ENCODE results near the gene DIS3L2. TPM values are rescaled to one million over a fixed set of nuclear protein-coding genes. Genes with fewer than 3 reads are reported as not detected.

Gene DIS3L2
- total RNA-seq, 1 experiment from 2014 or later: 39.1 TPM

DNA sequence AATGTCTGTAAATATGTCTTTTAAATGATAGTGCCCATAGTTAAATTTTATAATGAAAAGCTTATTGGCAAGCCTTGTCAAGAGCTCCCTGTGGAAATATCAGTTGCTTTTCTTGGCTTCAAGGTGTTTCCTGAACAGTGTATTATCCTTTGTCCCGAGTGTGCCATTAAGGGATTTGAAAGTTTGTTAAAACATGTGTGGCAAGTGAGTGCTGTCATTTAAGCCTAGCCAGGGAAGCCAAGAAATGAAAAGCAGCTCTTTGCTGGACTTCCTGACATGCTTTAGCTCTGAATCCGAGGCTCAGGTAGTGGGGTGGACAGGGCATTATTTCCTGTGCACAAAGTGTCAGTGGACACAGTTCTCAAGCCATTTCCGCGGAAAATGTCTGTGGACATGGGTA is 111.5 kb downstream of the DIS3L2 start:
- no TSS peak for BruUV-seq (replicated peaks)
- TF ChIP-seq, protein P1, sequence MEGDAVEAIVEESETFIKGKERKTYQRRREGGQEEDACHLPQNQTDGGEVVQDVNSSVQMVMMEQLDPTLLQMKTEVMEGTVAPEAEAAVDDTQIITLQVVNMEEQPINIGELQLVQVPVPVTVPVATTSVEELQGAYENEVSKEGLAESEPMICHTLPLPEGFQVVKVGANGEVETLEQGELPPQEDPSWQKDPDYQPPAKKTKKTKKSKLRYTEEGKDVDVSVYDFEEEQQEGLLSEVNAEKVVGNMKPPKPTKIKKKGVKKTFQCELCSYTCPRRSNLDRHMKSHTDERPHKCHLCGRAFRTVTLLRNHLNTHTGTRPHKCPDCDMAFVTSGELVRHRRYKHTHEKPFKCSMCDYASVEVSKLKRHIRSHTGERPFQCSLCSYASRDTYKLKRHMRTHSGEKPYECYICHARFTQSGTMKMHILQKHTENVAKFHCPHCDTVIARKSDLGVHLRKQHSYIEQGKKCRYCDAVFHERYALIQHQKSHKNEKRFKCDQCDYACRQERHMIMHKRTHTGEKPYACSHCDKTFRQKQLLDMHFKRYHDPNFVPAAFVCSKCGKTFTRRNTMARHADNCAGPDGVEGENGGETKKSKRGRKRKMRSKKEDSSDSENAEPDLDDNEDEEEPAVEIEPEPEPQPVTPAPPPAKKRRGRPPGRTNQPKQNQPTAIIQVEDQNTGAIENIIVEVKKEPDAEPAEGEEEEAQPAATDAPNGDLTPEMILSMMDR (conservative IDR thresholded peaks at IDR 0.05): no peak
- TF ChIP-seq EZH2 (IDR thresholded peaks at IDR 0.05; ENCODE audit: low read depth): no peak
- peaks cover 13% of the 10 kb centered on the region for H3K4me1 ChIP-seq (replicated peaks; ENCODE audit: insufficient read depth)
- no peak overlapping the region for H2AFZ ChIP-seq
- CTCF ChIA-PET: no interaction called here
- H3K27ac ChIP-seq: no peak overlapping the region
- no peaks in the 10 kb centered on the region; the same call in 1 of the 2 replicates for H3K79me2 ChIP-seq (ENCODE audit: low read depth)
- H3K4me2 ChIP-seq: no peak overlapping the region
- H3K9me2 ChIP-seq (ENCODE audit: insufficient read depth): no peaks in the 10 kb centered on the region
- intact Hi-C loops (cut with micrococcal nuclease; ENCODE audit: unreplicated experiment): no loop called here
- no peak overlapping the region for H3K4me3 ChIP-seq
- H3K27me3 ChIP-seq (ENCODE audit: insufficient read depth, low read depth): no peaks in the 10 kb centered on the region
- H3K36me3 ChIP-seq (ENCODE audit: low read depth): no peaks in the 10 kb centered on the region
- no peaks in the 10 kb centered on the region for H3K9me3 ChIP-seq (ENCODE audit: insufficient read depth, low read depth)
- peaks cover 4% of the 10 kb centered on the region; the same call in 1 of the 2 replicates for H3F3A ChIP-seq (ENCODE audit: insufficient read depth, low read depth)
- no peak for DNase-seq
- POLR2A ChIA-PET (ENCODE audit: unreplicated experiment): no interaction called here
- H4K20me1 ChIP-seq (ENCODE audit: insufficient read depth): no peaks in the 10 kb centered on the region; the same call in 1 of the 2 replicates

DNA sequence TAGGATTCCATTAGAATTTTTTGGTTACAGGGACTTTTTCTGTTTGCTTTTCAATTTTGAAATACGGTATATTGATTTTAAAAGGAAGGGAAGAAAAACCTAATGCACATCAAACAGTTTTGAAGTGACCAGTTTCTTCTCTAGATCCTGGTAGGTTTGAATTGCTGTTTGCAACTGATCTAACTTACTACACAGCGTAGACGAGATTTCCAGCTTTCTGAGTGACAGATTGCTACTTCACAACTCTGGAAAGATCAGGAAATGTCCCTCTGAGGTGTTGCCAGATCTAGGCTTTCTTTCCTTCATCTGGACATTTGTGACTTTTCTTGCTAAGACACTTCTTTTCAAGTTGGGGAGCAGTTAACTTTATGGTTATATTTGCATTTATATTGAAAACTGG is 112.2 kb downstream of the DIS3L2 start:
- BruUV-seq (replicated peaks): no TSS peak
- Histone ChIP-seq H3F3A (ENCODE audit: insufficient read depth, low read depth) (peaks cover 4% of the 10 kb centered on the region; the same call in 1 of the 2 replicates), H3K4me1 (replicated peaks; ENCODE audit: insufficient read depth) (peaks cover 13% of the 10 kb centered on the region), H3K4me3 (no peak overlapping the region), H3K27me3 (ENCODE audit: insufficient read depth, low read depth) (no peaks in the 10 kb centered on the region), H3K27ac (no peak overlapping the region), H3K79me2 (ENCODE audit: low read depth) (no peaks in the 10 kb centered on the region; the same call in 1 of the 2 replicates), H3K4me2 (no peak overlapping the region), H2AFZ (no peak overlapping the region), H3K9me3 (ENCODE audit: insufficient read depth, low read depth) (no peaks in the 10 kb centered on the region), H4K20me1 (ENCODE audit: insufficient read depth) (no peaks in the 10 kb centered on the region; the same call in 1 of the 2 replicates), H3K9me2 (ENCODE audit: insufficient read depth) (no peaks in the 10 kb centered on the region), H3K36me3 (ENCODE audit: low read depth) (no peaks in the 10 kb centered on the region)
- TF ChIP-seq, protein P1 (conservative IDR thresholded peaks at IDR 0.05): no peak
- TF ChIP-seq EZH2 (IDR thresholded peaks at IDR 0.05; ENCODE audit: low read depth): no peak
- no peak for DNase-seq
- ChIA-PET POLR2A (ENCODE audit: unreplicated experiment) (interaction anchor here (0.7 kb wide), 1 partner anchor 592 kb away, joined by 4 read pairs; no protein-coding TSS in a partner anchor), CTCF (interaction anchor here (0.6 kb wide), 1 partner anchor 534 kb away, joined by 3 read pairs; no protein-coding TSS in a partner anchor)
- intact Hi-C loops (cut with micrococcal nuclease; ENCODE audit: unreplicated experiment): no loop called here

- peaks cover 13% of the 10 kb centered on the region for H3K4me1 ChIP-seq (replicated peaks; ENCODE audit: insufficient read depth)
- H4K20me1 ChIP-seq (ENCODE audit: insufficient read depth): no peaks in the 10 kb centered on the region; the same call in 1 of the 2 replicates
- H3K27ac ChIP-seq: no peak overlapping the region
- DNase-seq: no peak
- no peaks in the 10 kb centered on the region; the same call in 1 of the 2 replicates for H3K79me2 ChIP-seq (ENCODE audit: low read depth)
- no TSS peak for BruUV-seq (replicated peaks)
- no peak for TF ChIP-seq EZH2 (IDR thresholded peaks at IDR 0.05; ENCODE audit: low read depth)
- TF ChIP-seq, protein P1 (conservative IDR thresholded peaks at IDR 0.05): no peak
- H3K9me3 ChIP-seq (ENCODE audit: insufficient read depth, low read depth): no peaks in the 10 kb centered on the region
- POLR2A ChIA-PET (ENCODE audit: unreplicated experiment): no interaction called here
- no peaks in the 10 kb centered on the region for H3K27me3 ChIP-seq (ENCODE audit: insufficient read depth, low read depth)
- peaks cover 4% of the 10 kb centered on the region; the same call in 1 of the 2 replicates for H3F3A ChIP-seq (ENCODE audit: insufficient read depth, low read depth)
- H3K4me3 ChIP-seq: no peak overlapping the region
- no peaks in the 10 kb centered on the region for H3K36me3 ChIP-seq (ENCODE audit: low read depth)
- intact Hi-C loops (cut with micrococcal nuclease; ENCODE audit: unreplicated experiment): no loop called here
- CTCF ChIA-PET: no interaction called here
- no peak overlapping the region for H3K4me2 ChIP-seq
- no peaks in the 10 kb centered on the region for H3K9me2 ChIP-seq (ENCODE audit: insufficient read depth)
- no peak overlapping the region for H2AFZ ChIP-seq
Observed at GRCh38 chr2:232075080-232075479, 113.6 kb downstream of the DIS3L2 start.
